K562 (cell line): ENCODE results near the gene STPG2. TPM values are rescaled to one million over a fixed set of nuclear protein-coding genes. Genes with fewer than 3 reads are reported as not detected.

Experiments
- ATAC-seq: fragments of 200-7000 bp; cut with Tn5 transposase; 3 replicates; pipeline ENCODE4 v1.9.1; 2020; ENCODE audit warnings: moderate library complexity
- BruUV-seq: library from RNA; stranded (reverse); fragments of 400-500 nt; replicated peaks from 2 replicates; lab custom pipeline; 2021; lab: Mats Ljungman, UMichigan
- CTCF ChIA-PET: fragments of 300-600 bp; formaldehyde crosslinking; extraction: SDS; loops from one replicate; lab custom pipeline; 2021; ENCODE audit warnings: low intra/inter-chr PET ratio; lab: Yijun Ruan, JAX
- POLR2A ChIA-PET: fragments of 300-600, 350-650 bp; sonication (Branson Sonifier 250); formaldehyde crosslinking; extraction: SDS; loops from one replicate; lab custom pipeline; 2021; ENCODE audit warnings: antibody characterized with exemption, inconsistent platforms; lab: Yijun Ruan, JAX
- DNase-seq, 4 experiments: peaks; one replicate each; pipeline versions ENCODE4 v3.0.0 to v3.0.0-alpha.2; 2011 to 2018; ENCODE audit warnings: low spot score in 3 of 4, mixed read lengths in 3 of 4; ENCODE audit errors: extremely low read depth in 1 of 4
- FAIRE-seq: peaks from 2 replicates; lab custom pipeline; 2011; peaks lifted over from hg19 to GRCh38; lab: Jason Lieb, UNC
- H2AFZ ChIP-seq: 2 replicates; pipeline ENCODE4 v1.6.0; 2011; ENCODE audit warnings: low read depth, low read length, control low read depth, inconsistent platforms
- H3K27ac ChIP-seq: fragments of 200-600 bp; 3 replicates; pipeline ENCODE4 v1.8.0; 2011; ENCODE audit warnings: low read depth, mild to moderate bottlenecking, control low read depth, inconsistent platforms, low read length, moderate library complexity, mixed read lengths; ENCODE audit errors: extremely low read depth
- H3K27me3 ChIP-seq, 2 experiments: fragments of 300-600 bp in 1 of 2; 2 replicates in 1 of 2; 3 replicates in 1 of 2; pipeline versions ENCODE4 v1.6.0 to v1.8.0; 2011; ENCODE audit warnings: inconsistent platforms in 2 of 2, low read length in 2 of 2, mild to moderate bottlenecking in 1 of 2, mixed read lengths in 1 of 2, moderate library complexity in 1 of 2; ENCODE audit not compliant: control insufficient read depth in 2 of 2, insufficient read depth in 2 of 2
- H3K36me3 ChIP-seq: fragments of 300-600 bp; 3 replicates; pipeline ENCODE4 v1.8.0; 2011; ENCODE audit warnings: mild to moderate bottlenecking, low read length, inconsistent platforms; ENCODE audit not compliant: control insufficient read depth, insufficient read depth
- H3K4me1 ChIP-seq, 2 experiments: fragments of 200-600 bp in 1 of 2; replicated peaks in 1 of 2; 2 replicates in 1 of 2; 3 replicates in 1 of 2; pipeline versions ENCODE4 v1.5.1 to v1.8.0; 2011; ENCODE audit warnings: inconsistent platforms in 2 of 2, low read length in 2 of 2, mild to moderate bottlenecking in 1 of 2, mixed read lengths in 1 of 2, moderate library complexity in 1 of 2; ENCODE audit not compliant: control insufficient read depth in 2 of 2, insufficient read depth in 2 of 2
- H3K4me2 ChIP-seq: 2 replicates; pipeline ENCODE4 v1.6.1; 2011; ENCODE audit warnings: low read length, control low read depth, inconsistent platforms, mixed read lengths; ENCODE audit not compliant: insufficient read depth
- H3K4me3 ChIP-seq: fragments of 200-600 bp; sonication (generic), shearing (Covaris generic); 2 replicates; pipeline ENCODE4 v1.5.1; 2016; ENCODE audit warnings: control low read depth, inconsistent platforms
- H3K79me2 ChIP-seq: fragments of 200-600 bp; 3 replicates; pipeline ENCODE4 v1.8.0; 2011; ENCODE audit warnings: low read length, inconsistent platforms; ENCODE audit not compliant: control insufficient read depth, insufficient read depth
- H3K9ac ChIP-seq, 2 experiments: 2 replicates each; pipeline versions ENCODE4 v1.6.0 to v1.6.1; 2011; ENCODE audit warnings: low read depth in 2 of 2, low read length in 2 of 2, control low read depth in 1 of 2, inconsistent platforms in 1 of 2, mild to moderate bottlenecking in 1 of 2, mixed read lengths in 1 of 2; ENCODE audit not compliant: insufficient read depth in 1 of 2
- H3K9me1 ChIP-seq: one replicate; pipeline ENCODE4 v1.6.0; 2011; ENCODE audit warnings: inconsistent platforms, mild to moderate bottlenecking, low read length, moderate library complexity; ENCODE audit not compliant: control insufficient read depth, insufficient read depth
- H3K9me3 ChIP-seq: replicated peaks from 2 replicates; pipeline ENCODE4 v1.5.1; 2011; ENCODE audit warnings: low read depth, low read length, inconsistent platforms; ENCODE audit not compliant: control insufficient read depth, insufficient read depth
- H4K20me1 ChIP-seq: replicated peaks from 2 replicates; pipeline ENCODE4 v1.6.1; 2011; ENCODE audit warnings: low read length, inconsistent platforms, mixed read lengths; ENCODE audit not compliant: control insufficient read depth, insufficient read depth
- BCOR ChIP-seq: fragments of 450-650 bp; IDR thresholded peaks from 2 replicates; pipeline ENCODE4 v1.6.1; 2016
- FIP1L1 ChIP-seq: fragments of 200-400 bp; formaldehyde crosslinking; IDR thresholded peaks from 2 replicates; pipeline ENCODE4 v1.6.1; 2018; ENCODE audit warnings: mild to moderate bottlenecking, low read depth, low read length; ENCODE audit not compliant: poor library complexity, severe bottlenecking
- GATA2 ChIP-seq: sonication (generic); formaldehyde crosslinking; IDR thresholded peaks from 2 replicates; pipeline ENCODE4 v1.4.0; 2020; ENCODE audit warnings: mild to moderate bottlenecking, missing genetic modification reagents
- HNRNPLL ChIP-seq: fragments of 200-400 bp; formaldehyde crosslinking; IDR thresholded peaks from 2 replicates; pipeline ENCODE4 v1.6.1; 2017; ENCODE audit warnings: low read length, low read depth, mild to moderate bottlenecking; ENCODE audit not compliant: poor library complexity, severe bottlenecking
- MTF1 ChIP-seq: fragments of 250-450 bp; sonication (Bioruptor Pico); IDR thresholded peaks from 2 replicates; pipeline ENCODE4 v1.9.0; 2021; ENCODE audit warnings: moderate library complexity, mild to moderate bottlenecking, inconsistent platforms, borderline replicate concordance
- SIN3A ChIP-seq, 2 experiments: fragments of 150-350 bp in 1 of 2; IDR thresholded peaks; 2 replicates each; pipeline ENCODE4 v1.6.1; 2011 to 2016; ENCODE audit warnings: borderline replicate concordance in 2 of 2, low read depth in 2 of 2, low read length in 2 of 2, mild to moderate bottlenecking in 2 of 2, moderate library complexity in 2 of 2; ENCODE audit not compliant: control insufficient read depth in 1 of 2
- WHSC1 ChIP-seq: IDR thresholded peaks from one replicate; pipeline ENCODE4 v1.6.1; 2012; ENCODE audit warnings: low read length, control low read depth, inconsistent platforms
- ZNF184 ChIP-seq: sonication (generic); formaldehyde crosslinking; IDR thresholded peaks from 2 replicates; pipeline ENCODE4 v1.5.0; 2020; ENCODE audit warnings: missing genetic modification reagents
- ZNF282 ChIP-seq: sonication (generic); formaldehyde crosslinking; IDR thresholded peaks from 2 replicates; pipeline ENCODE4 v1.8.1; 2023; ENCODE audit warnings: missing genetic modification reagents
- WGBS: fragments of 100-300 bp; shearing (Covaris generic); methylation state at CpG from one replicate; pipeline ENCODE4 v1.1.6; 2016; ENCODE audit warnings: low coverage, mixed read lengths; ENCODE audit not compliant: insufficient coverage; ENCODE audit errors: missing lambda C conversion rate; 5-methylcytosine and 5-hydroxymethylcytosine counted together
- in situ Hi-C: fragments of 300-500 bp; cut with MboI; formaldehyde crosslinking; loops from 4 replicates; pipeline ENCODE4 v1.15.0; 2018; ENCODE audit warnings: inconsistent platforms, mixed read lengths
- intact Hi-C: fragments of 100-400 bp; cut with micrococcal nuclease; formaldehyde crosslinking; loops from 2 replicates; pipeline ENCODE4 v1.14.2; 2022
- polyA plus RNA-seq, 8 experiments: library from polyadenylated mRNA; depleted of rRNA in 4 of 8; stranded (reverse) in 5 of 8; unstranded in 3 of 8; fragments of >200 nt; fragmentation: Nextera tagmentation in 2 of 8; fragmentation: Illumina TruSeq in 1 of 8; extraction: Ambion mirVana in 2 of 8; extraction: Trizol in 1 of 8; gene quantifications; 2 replicates each; pipeline versions ENCODE4 v1.2.1 to v1.2.3, GENCODE V29; 2011 to 2014; ENCODE audit warnings: inconsistent platforms in 1 of 8, missing spikeins in 1 of 8
- total RNA-seq, 7 experiments: library from RNA; depleted of rRNA in 6 of 7; stranded (reverse); fragments of >200 nt in 6 of 7; fragmentation: Illumina TruSeq in 2 of 7; extraction: Trizol in 2 of 7; gene quantifications; 2 replicates each; pipeline versions ENCODE4 v1.2.1 to v1.2.3, GENCODE V29; 2011 to 2021; ENCODE audit warnings: low replicate concordance in 1 of 7
- TF ChIP-seq, protein P1 (sequence below): fragments of 200-400 bp; formaldehyde crosslinking; IDR thresholded peaks from 2 replicates; pipeline ENCODE4 v1.6.1; 2017; ENCODE audit warnings: mild to moderate bottlenecking, low read depth, low read length, moderate library complexity
- TF ChIP-seq, protein P2 (sequence below): fragments of 250-450 bp; sonication (Bioruptor Pico); IDR thresholded peaks from 2 replicates; pipeline ENCODE4 v1.8.0; 2022; ENCODE audit warnings: inconsistent platforms, mild to moderate bottlenecking, moderate library complexity, borderline replicate concordance
- TF ChIP-seq, protein P3 (sequence below): sonication (generic); formaldehyde crosslinking; IDR thresholded peaks from 2 replicates; pipeline ENCODE4 v1.8.0; 2022; ENCODE audit warnings: mild to moderate bottlenecking, missing genetic modification reagents, borderline replicate concordance
- TF ChIP-seq, protein P4 (sequence below): sonication (generic); formaldehyde crosslinking; IDR thresholded peaks from 2 replicates; pipeline ENCODE4 v1.4.0; 2020; ENCODE audit warnings: mild to moderate bottlenecking, missing genetic modification reagents

Gene STPG2
- total and polyA plus RNA-seq, 9 of the 15 experiments (the other 6 are each of a cell fraction or from before 2014, with no cell fraction given) = not detected

DNA sequence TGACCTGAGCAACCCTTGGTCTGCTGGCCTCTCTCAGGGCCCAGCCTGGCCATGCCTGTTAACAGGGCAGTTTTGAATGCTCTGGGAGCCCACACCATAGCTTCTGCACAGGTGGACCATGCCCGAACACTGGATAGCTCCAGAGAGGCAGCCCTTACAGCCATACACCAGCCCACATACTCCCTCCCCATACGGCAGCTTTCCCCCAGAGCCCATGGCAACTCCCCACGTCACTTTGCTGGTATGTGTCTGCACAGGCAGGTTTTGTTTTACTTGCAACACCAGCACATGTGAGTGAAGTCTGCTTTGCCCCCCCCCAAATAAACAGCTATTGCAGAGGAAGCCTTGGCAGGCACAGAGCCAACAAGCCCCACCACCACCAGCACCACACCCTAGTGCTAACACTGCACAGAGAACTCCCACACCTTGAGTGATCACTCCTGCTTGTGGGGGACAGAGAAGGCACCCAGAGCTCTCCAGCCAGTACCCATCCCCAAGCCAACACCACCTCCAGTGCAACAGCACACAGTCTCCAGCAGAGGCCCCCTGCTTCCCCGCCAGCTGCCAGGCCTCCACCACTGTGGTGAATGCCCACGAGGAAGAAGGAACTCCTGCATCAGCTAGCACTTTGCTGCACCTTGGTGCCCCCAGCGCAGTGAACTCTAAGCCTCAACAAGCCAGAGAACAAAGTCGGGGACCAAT is 87.3 kb downstream of the STPG2 start:
- in situ Hi-C loops = no loop called here
- no peak overlapping the region for H3K4me3 ChIP-seq
- H2AFZ ChIP-seq = no peak overlapping the region
- H3K9ac ChIP-seq = no peak overlapping the region
- H3K9me1 ChIP-seq = no peaks in the 10 kb centered on the region
- intact Hi-C loops = no loop called here
- POLR2A ChIA-PET = no interaction called here
- no peak for ATAC-seq
- no peaks in the 10 kb centered on the region for H3K79me2 ChIP-seq
- no peaks in the 10 kb centered on the region for H3K36me3 ChIP-seq
- BruUV-seq = no TSS peak
- no peak for FAIRE-seq
- no peaks in the 10 kb centered on the region for H3K4me1 ChIP-seq
- CTCF ChIA-PET = no interaction called here
- 2% methylated on average over 6 of the region's 7 CpGs for WGBS
- H3K4me2 ChIP-seq = no peak overlapping the region
- H3K27ac ChIP-seq = no peak overlapping the region
- no peak for DNase-seq
- no peaks in the 10 kb centered on the region for H4K20me1 ChIP-seq
- no peaks in the 10 kb centered on the region for H3K27me3 ChIP-seq
- no peaks in the 10 kb centered on the region for H3K9me3 ChIP-seq
- TF ChIP-seq WHSC1 = no peak
- TF ChIP-seq, protein P1, sequence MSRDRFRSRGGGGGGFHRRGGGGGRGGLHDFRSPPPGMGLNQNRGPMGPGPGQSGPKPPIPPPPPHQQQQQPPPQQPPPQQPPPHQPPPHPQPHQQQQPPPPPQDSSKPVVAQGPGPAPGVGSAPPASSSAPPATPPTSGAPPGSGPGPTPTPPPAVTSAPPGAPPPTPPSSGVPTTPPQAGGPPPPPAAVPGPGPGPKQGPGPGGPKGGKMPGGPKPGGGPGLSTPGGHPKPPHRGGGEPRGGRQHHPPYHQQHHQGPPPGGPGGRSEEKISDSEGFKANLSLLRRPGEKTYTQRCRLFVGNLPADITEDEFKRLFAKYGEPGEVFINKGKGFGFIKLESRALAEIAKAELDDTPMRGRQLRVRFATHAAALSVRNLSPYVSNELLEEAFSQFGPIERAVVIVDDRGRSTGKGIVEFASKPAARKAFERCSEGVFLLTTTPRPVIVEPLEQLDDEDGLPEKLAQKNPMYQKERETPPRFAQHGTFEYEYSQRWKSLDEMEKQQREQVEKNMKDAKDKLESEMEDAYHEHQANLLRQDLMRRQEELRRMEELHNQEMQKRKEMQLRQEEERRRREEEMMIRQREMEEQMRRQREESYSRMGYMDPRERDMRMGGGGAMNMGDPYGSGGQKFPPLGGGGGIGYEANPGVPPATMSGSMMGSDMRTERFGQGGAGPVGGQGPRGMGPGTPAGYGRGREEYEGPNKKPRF = no peak
- TF ChIP-seq MTF1 (CRISPR knock-in tag) = no peak
- no peak for TF ChIP-seq FIP1L1
- no peak for TF ChIP-seq GATA2 (CRISPR knock-in tag)
- TF ChIP-seq ZNF282 (CRISPR knock-in tag) = no peak
- TF ChIP-seq, protein P2, sequence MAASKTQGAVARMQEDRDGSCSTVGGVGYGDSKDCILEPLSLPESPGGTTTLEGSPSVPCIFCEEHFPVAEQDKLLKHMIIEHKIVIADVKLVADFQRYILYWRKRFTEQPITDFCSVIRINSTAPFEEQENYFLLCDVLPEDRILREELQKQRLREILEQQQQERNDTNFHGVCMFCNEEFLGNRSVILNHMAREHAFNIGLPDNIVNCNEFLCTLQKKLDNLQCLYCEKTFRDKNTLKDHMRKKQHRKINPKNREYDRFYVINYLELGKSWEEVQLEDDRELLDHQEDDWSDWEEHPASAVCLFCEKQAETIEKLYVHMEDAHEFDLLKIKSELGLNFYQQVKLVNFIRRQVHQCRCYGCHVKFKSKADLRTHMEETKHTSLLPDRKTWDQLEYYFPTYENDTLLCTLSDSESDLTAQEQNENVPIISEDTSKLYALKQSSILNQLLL = no peak
- TF ChIP-seq BCOR = no peak
- TF ChIP-seq, protein P3, sequence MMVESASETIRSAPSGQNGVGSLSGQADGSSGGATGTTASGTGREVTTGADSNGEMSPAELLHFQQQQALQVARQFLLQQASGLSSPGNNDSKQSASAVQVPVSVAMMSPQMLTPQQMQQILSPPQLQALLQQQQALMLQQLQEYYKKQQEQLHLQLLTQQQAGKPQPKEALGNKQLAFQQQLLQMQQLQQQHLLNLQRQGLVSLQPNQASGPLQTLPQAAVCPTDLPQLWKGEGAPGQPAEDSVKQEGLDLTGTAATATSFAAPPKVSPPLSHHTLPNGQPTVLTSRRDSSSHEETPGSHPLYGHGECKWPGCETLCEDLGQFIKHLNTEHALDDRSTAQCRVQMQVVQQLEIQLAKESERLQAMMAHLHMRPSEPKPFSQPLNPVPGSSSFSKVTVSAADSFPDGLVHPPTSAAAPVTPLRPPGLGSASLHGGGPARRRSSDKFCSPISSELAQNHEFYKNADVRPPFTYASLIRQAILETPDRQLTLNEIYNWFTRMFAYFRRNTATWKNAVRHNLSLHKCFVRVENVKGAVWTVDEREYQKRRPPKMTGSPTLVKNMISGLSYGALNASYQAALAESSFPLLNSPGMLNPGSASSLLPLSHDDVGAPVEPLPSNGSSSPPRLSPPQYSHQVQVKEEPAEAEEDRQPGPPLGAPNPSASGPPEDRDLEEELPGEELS (CRISPR knock-in tag) = no peak
- TF ChIP-seq, protein P4, sequence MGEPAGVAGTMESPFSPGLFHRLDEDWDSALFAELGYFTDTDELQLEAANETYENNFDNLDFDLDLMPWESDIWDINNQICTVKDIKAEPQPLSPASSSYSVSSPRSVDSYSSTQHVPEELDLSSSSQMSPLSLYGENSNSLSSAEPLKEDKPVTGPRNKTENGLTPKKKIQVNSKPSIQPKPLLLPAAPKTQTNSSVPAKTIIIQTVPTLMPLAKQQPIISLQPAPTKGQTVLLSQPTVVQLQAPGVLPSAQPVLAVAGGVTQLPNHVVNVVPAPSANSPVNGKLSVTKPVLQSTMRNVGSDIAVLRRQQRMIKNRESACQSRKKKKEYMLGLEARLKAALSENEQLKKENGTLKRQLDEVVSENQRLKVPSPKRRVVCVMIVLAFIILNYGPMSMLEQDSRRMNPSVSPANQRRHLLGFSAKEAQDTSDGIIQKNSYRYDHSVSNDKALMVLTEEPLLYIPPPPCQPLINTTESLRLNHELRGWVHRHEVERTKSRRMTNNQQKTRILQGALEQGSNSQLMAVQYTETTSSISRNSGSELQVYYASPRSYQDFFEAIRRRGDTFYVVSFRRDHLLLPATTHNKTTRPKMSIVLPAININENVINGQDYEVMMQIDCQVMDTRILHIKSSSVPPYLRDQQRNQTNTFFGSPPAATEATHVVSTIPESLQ (CRISPR knock-in tag) = no peak
- no peak for TF ChIP-seq ZNF184 (CRISPR knock-in tag)
- no peak for TF ChIP-seq HNRNPLL
- no peak for TF ChIP-seq SIN3A (IDR thresholded peaks at IDR 0.05; ENCODE audit: borderline replicate concordance in 2 of 2, control insufficient read depth in 1 of 2, low read depth in 2 of 2, low read length in 2 of 2)
